ENCODE results near the gene UTS2R.
"Not testable (repeated sequence)": the region's sequence is repeated elsewhere in the genome, so short reads cannot be mapped to it uniquely, and the experiment has no call there.

The UTS2R gene

GRCh38 chr17:82354804-82355308, 16.7 kb upstream of the UTS2R start:
- no peak for DNase-seq (ENCODE audit: low read depth in 2 of 2)

GRCh38 chr17:82355770-82356427, 15.7 kb upstream of the UTS2R start:
- DNase-seq (ENCODE audit: low read depth in 2 of 2): no peak

- no peak for DNase-seq (ENCODE audit: low read depth in 2 of 2)
These were observed 14.7 kb upstream of the UTS2R start for GRCh38 chr17:82356845-82357355.

GRCh38 chr17:82357394-82357793, 14.2 kb upstream of the UTS2R start:
- DNase-seq (ENCODE audit: low read depth in 2 of 2): no peak

- DNase-seq (ENCODE audit: low read depth in 2 of 2): no peak
These were observed 12.9 kb upstream of the UTS2R start, which contains the start of gene TEX19 for GRCh38 chr17:82358465-82359350. Gene TEX19 (plus strand): TSS chr17:82359247. CDS start chr17:82362151, 2,904 bp downstream.

GRCh38 chr17:82359451-82360074, 12.0 kb upstream of the UTS2R start:
- not testable (repeated sequence) for DNase-seq (ENCODE audit: low read depth in 2 of 2)

GRCh38 chr17:82361885-82362633, 9.5 kb upstream of the UTS2R start:
- DNase-seq (ENCODE audit: low read depth in 2 of 2): no peak

GRCh38 chr17:82365606-82366295, 5.8 kb upstream of the UTS2R start:
- DNase-seq (ENCODE audit: low read depth in 2 of 2): no peak

- DNase-seq (ENCODE audit: low read depth in 2 of 2): no peak
These were observed 4.8 kb upstream of the UTS2R start for GRCh38 chr17:82366749-82367148.

- DNase-seq (ENCODE audit: low read depth in 2 of 2): no peak
These were observed 3.6 kb upstream of the UTS2R start for GRCh38 chr17:82367724-82368524.

GRCh38 chr17:82369211-82369610, 2.4 kb upstream of the UTS2R start:
- no peak for DNase-seq (ENCODE audit: low read depth in 2 of 2)

- no peak for DNase-seq (ENCODE audit: low read depth in 2 of 2)
These were observed 863 bp upstream of the UTS2R start for GRCh38 chr17:82370471-82371332.

GRCh38 chr17:82372249-82373071, 895 bp downstream of the UTS2R start:
- no peak for DNase-seq (ENCODE audit: low read depth in 2 of 2)

- DNase-seq (ENCODE audit: low read depth in 2 of 2): not testable (repeated sequence)
These were observed 1.5 kb downstream of the UTS2R start for GRCh38 chr17:82373072-82373452.

GRCh38 chr17:82373731-82374625, 2.4 kb downstream of the UTS2R start:
- DNase-seq (ENCODE audit: low read depth in 2 of 2): no peak

GRCh38 chr17:82374626-82375331, 3.2 kb downstream of the UTS2R start:
- DNase-seq (ENCODE audit: low read depth in 2 of 2): no peak
